ENCODE results near the gene DUSP3. TPM values are rescaled to one million over a fixed set of nuclear protein-coding genes. Genes with fewer than 3 reads are reported as not detected.

Gene DUSP3
- total and polyA plus RNA-seq, 2 of the 13 experiments (the other 11 are each of a cell fraction or from before 2014, with no cell fraction given), result 60.0 to 71.5 TPM

DNA sequence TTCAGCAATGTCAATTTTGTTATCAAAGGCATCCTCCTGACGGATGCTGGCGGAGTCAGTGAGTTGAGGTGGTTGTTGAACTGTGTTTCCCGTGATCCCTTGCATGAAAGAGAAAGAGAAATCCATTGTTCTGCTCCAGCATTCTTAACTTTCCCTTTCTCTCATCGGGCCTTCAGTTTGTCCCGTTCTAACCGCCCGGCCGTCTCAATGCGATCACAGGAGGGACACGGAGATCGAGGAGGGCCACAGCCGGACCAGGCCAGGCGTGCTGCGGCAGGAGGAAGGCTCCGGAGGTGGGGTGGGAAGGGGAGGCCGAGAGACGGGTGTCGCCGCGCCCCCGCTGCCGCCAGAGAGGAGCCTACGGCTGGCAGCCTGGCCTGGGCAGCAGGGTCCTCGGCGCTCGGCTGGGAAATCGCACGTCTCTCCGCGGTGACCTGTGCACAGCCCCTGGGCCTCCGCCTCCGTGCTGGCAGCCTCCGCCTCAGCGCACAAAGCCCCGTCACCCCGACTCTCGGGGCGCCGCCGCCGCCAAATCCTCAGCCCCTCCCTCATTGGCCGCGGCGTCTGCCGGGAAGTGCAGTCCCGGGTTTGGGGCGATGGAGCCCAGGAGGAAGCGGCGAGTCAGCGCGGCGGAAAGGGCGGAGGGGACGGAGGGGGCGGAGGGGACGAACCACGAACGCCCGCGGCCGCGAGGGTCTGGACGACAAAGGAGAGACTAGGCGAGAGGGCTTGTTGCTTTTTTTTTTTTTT, 58.3 kb downstream of the DUSP3 start (continued):
- TF ChIP-seq, protein P1, sequence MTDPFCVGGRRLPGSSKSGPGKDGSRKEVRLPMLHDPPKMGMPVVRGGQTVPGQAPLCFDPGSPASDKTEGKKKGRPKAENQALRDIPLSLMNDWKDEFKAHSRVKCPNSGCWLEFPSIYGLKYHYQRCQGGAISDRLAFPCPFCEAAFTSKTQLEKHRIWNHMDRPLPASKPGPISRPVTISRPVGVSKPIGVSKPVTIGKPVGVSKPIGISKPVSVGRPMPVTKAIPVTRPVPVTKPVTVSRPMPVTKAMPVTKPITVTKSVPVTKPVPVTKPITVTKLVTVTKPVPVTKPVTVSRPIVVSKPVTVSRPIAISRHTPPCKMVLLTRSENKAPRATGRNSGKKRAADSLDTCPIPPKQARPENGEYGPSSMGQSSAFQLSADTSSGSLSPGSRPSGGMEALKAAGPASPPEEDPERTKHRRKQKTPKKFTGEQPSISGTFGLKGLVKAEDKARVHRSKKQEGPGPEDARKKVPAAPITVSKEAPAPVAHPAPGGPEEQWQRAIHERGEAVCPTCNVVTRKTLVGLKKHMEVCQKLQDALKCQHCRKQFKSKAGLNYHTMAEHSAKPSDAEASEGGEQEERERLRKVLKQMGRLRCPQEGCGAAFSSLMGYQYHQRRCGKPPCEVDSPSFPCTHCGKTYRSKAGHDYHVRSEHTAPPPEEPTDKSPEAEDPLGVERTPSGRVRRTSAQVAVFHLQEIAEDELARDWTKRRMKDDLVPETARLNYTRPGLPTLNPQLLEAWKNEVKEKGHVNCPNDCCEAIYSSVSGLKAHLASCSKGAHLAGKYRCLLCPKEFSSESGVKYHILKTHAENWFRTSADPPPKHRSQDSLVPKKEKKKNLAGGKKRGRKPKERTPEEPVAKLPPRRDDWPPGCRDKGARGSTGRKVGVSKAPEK (CRISPR knock-in tag; IDR thresholded peaks at IDR 0.05; ENCODE audit: borderline replicate concordance), result 0 out of 2 replicates have a peak, but pooled peaks have one; percentile 44
- no peak for TF ChIP-seq MATR3 (CRISPR knock-in tag; IDR thresholded peaks at IDR 0.05)
- no peak for TF ChIP-seq CEBPB (IDR thresholded peaks at IDR 0.05; ENCODE audit: borderline replicate concordance, low read depth, low read length)
- TF ChIP-seq ZNF367 (CRISPR knock-in tag; IDR thresholded peaks at IDR 0.05; ENCODE audit: borderline replicate concordance), result no peak
- no peak for TF ChIP-seq ZEB1 (IDR thresholded peaks at IDR 0.05; ENCODE audit: insufficient replicate concordance, low read depth)
- TF ChIP-seq, protein P2, sequence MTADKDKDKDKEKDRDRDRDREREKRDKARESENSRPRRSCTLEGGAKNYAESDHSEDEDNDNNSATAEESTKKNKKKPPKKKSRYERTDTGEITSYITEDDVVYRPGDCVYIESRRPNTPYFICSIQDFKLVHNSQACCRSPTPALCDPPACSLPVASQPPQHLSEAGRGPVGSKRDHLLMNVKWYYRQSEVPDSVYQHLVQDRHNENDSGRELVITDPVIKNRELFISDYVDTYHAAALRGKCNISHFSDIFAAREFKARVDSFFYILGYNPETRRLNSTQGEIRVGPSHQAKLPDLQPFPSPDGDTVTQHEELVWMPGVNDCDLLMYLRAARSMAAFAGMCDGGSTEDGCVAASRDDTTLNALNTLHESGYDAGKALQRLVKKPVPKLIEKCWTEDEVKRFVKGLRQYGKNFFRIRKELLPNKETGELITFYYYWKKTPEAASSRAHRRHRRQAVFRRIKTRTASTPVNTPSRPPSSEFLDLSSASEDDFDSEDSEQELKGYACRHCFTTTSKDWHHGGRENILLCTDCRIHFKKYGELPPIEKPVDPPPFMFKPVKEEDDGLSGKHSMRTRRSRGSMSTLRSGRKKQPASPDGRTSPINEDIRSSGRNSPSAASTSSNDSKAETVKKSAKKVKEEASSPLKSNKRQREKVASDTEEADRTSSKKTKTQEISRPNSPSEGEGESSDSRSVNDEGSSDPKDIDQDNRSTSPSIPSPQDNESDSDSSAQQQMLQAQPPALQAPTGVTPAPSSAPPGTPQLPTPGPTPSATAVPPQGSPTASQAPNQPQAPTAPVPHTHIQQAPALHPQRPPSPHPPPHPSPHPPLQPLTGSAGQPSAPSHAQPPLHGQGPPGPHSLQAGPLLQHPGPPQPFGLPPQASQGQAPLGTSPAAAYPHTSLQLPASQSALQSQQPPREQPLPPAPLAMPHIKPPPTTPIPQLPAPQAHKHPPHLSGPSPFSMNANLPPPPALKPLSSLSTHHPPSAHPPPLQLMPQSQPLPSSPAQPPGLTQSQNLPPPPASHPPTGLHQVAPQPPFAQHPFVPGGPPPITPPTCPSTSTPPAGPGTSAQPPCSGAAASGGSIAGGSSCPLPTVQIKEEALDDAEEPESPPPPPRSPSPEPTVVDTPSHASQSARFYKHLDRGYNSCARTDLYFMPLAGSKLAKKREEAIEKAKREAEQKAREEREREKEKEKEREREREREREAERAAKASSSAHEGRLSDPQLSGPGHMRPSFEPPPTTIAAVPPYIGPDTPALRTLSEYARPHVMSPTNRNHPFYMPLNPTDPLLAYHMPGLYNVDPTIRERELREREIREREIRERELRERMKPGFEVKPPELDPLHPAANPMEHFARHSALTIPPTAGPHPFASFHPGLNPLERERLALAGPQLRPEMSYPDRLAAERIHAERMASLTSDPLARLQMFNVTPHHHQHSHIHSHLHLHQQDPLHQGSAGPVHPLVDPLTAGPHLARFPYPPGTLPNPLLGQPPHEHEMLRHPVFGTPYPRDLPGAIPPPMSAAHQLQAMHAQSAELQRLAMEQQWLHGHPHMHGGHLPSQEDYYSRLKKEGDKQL (CRISPR knock-in tag; IDR thresholded peaks at IDR 0.05; ENCODE audit: low read depth), result no peak
- TF ChIP-seq TP53 (CRISPR knock-in tag; conservative IDR thresholded peaks at IDR 0.05), result no peak
- TF ChIP-seq ZNF235 (CRISPR knock-in tag; IDR thresholded peaks at IDR 0.05; ENCODE audit: borderline replicate concordance), result peak; percentile 51; the same call in 1 of the 2 replicates
- TF ChIP-seq FOSL2 (CRISPR knock-in tag; IDR thresholded peaks at IDR 0.05), result no peak
- TF ChIP-seq AGO2 (optimal IDR thresholded peaks at IDR 0.05; ENCODE audit: low read depth, low read length), result peak; percentile 48
- TF ChIP-seq ZNF263 (CRISPR knock-in tag; IDR thresholded peaks at IDR 0.05), result no peak
- TF ChIP-seq BRCA1 (CRISPR knock-in tag; IDR thresholded peaks at IDR 0.05), result no peak; the same call in 1 of the 2 replicates
- TF ChIP-seq SIX4 (CRISPR knock-in tag; IDR thresholded peaks at IDR 0.05), result no peak
- TF ChIP-seq, protein P3, sequence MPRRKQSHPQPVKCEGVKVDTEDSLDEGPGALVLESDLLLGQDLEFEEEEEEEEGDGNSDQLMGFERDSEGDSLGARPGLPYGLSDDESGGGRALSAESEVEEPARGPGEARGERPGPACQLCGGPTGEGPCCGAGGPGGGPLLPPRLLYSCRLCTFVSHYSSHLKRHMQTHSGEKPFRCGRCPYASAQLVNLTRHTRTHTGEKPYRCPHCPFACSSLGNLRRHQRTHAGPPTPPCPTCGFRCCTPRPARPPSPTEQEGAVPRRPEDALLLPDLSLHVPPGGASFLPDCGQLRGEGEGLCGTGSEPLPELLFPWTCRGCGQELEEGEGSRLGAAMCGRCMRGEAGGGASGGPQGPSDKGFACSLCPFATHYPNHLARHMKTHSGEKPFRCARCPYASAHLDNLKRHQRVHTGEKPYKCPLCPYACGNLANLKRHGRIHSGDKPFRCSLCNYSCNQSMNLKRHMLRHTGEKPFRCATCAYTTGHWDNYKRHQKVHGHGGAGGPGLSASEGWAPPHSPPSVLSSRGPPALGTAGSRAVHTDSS (CRISPR knock-in tag; conservative IDR thresholded peaks at IDR 0.05), result no peak
- no peak for TF ChIP-seq POLR2AphosphoS2 (IDR thresholded peaks at IDR 0.05; ENCODE audit: low read depth, low read length)
- TF ChIP-seq, protein P4, sequence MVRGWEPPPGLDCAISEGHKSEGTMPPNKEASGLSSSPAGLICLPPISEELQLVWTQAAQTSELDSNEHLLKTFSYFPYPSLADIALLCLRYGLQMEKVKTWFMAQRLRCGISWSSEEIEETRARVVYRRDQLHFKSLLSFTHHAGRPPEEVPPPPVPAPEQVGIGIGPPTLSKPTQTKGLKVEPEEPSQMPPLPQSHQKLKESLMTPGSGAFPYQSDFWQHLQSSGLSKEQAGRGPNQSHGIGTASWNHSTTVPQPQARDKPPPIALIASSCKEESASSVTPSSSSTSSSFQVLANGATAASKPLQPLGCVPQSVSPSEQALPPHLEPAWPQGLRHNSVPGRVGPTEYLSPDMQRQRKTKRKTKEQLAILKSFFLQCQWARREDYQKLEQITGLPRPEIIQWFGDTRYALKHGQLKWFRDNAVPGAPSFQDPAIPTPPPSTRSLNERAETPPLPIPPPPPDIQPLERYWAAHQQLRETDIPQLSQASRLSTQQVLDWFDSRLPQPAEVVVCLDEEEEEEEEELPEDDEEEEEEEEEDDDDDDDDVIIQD (CRISPR knock-in tag; IDR thresholded peaks at IDR 0.05; ENCODE audit: low read depth), result peak; percentile 14; the same call in 1 of the 2 replicates
- TF ChIP-seq ZNF12 (CRISPR knock-in tag; IDR thresholded peaks at IDR 0.05), result 0 out of 2 replicates have a peak, but pooled peaks have one; percentile 43
- TF ChIP-seq STAT5B (CRISPR knock-in tag; IDR thresholded peaks at IDR 0.05), result no peak
